SK-N-SH (cell line): ENCODE data around the gene DEXI. TPM values are rescaled to one million over a fixed set of nuclear protein-coding genes. Genes with fewer than 3 reads are reported as not detected.
"Not testable (repeated sequence)": the region's sequence is repeated elsewhere in the genome, so short reads cannot be mapped to it uniquely, and the experiment has no call there.

Experiments
- CTCF ChIA-PET: fragments of 300-600, 350-600 bp; formaldehyde crosslinking; extraction: SDS; loops from one replicate; lab custom pipeline; 2021; lab: Yijun Ruan, JAX
- POLR2A ChIA-PET: fragments of 350-600 bp; sonication (Branson Sonifier 250); formaldehyde crosslinking; extraction: SDS; loops from one replicate; lab custom pipeline; 2020; ENCODE audit warnings: antibody characterized with exemption, inconsistent platforms; lab: Yijun Ruan, JAX
- DNase-seq: peaks from one replicate; pipeline ENCODE4 v3.0.0; 2012
- H2AFZ ChIP-seq: fragments of 200-600 bp; sonication (generic); 2 replicates; pipeline ENCODE4 v1.8.1; 2016; ENCODE audit warnings: antibody characterized with exemption, mild to moderate bottlenecking, low read depth
- H3F3A ChIP-seq: fragments of 200-600 bp; sonication (generic); replicated peaks from 2 replicates; pipeline ENCODE3; 2016; ENCODE audit warnings: antibody characterized with exemption, mild to moderate bottlenecking; ENCODE audit not compliant: insufficient read depth
- H3K27ac ChIP-seq, 2 experiments: fragments of 200-500 bp in 1 of 2; fragments of 200-600 bp in 1 of 2; sonication (Bioruptor generic) in 1 of 2; sonication (generic), shearing (Covaris generic) in 1 of 2; 2 replicates each; pipeline versions ENCODE4 v1.5.1 to v1.6.1; 2014 to 2016; ENCODE audit warnings: low read depth in 2 of 2, inconsistent platforms in 1 of 2, low read length in 1 of 2, mild to moderate bottlenecking in 1 of 2, mixed read lengths in 1 of 2
- H3K27me3 ChIP-seq: fragments of 200-600 bp; sonication (generic), shearing (Covaris generic); 2 replicates; pipeline ENCODE4 v1.6.1; 2016; ENCODE audit warnings: mixed run types; ENCODE audit not compliant: insufficient read depth
- H3K36me3 ChIP-seq, 2 experiments: fragments of 200-500 bp in 1 of 2; fragments of 200-600 bp in 1 of 2; sonication (Bioruptor generic) in 1 of 2; sonication (generic) in 1 of 2; replicated peaks in 1 of 2; 2 replicates each; pipeline versions ENCODE3 to v1.5.1; 2014 to 2016; ENCODE audit warnings: low read length in 1 of 2, mild to moderate bottlenecking in 1 of 2; ENCODE audit not compliant: insufficient read depth in 2 of 2, control insufficient read depth in 1 of 2
- H3K4me1 ChIP-seq, 2 experiments: fragments of 200-500 bp in 1 of 2; fragments of 200-600 bp in 1 of 2; sonication (Bioruptor generic) in 1 of 2; sonication (generic), shearing (Covaris generic) in 1 of 2; 2 replicates each; pipeline versions ENCODE4 v1.5.1 to v1.6.1; 2014 to 2016; ENCODE audit warnings: low read depth in 1 of 2, low read length in 1 of 2, mixed run types in 1 of 2; ENCODE audit not compliant: insufficient read depth in 2 of 2, control insufficient read depth in 1 of 2
- H3K4me2 ChIP-seq: fragments of 200-600 bp; sonication (generic), shearing (Covaris generic); 2 replicates; pipeline ENCODE4 v1.6.1; 2017; ENCODE audit warnings: mixed run types
- H3K4me3 ChIP-seq, 2 experiments: fragments of 200-500 bp in 1 of 2; fragments of 200-600 bp in 1 of 2; sonication (Bioruptor generic) in 1 of 2; sonication (generic), shearing (Covaris generic) in 1 of 2; 2 replicates each; pipeline versions ENCODE4 v1.5.1 to v1.8.1; 2014 to 2016; ENCODE audit warnings: low read depth in 2 of 2, inconsistent platforms in 1 of 2, low read length in 1 of 2, mild to moderate bottlenecking in 1 of 2, mixed read lengths in 1 of 2, moderate library complexity in 1 of 2
- H3K79me2 ChIP-seq: fragments of 200-600 bp; sonication (generic); 2 replicates; pipeline ENCODE4 v1.8.1; 2017; ENCODE audit warnings: mild to moderate bottlenecking; ENCODE audit not compliant: insufficient read depth
- H3K9ac ChIP-seq: fragments of 200-600 bp; sonication (generic); 2 replicates; pipeline ENCODE4 v1.6.1; 2017; ENCODE audit warnings: mixed run types
- H3K9me2 ChIP-seq: fragments of 200-600 bp; sonication (generic); 2 replicates; pipeline ENCODE4 v1.6.1; 2017; ENCODE audit warnings: mixed run types
- H3K9me3 ChIP-seq: fragments of 200-600 bp; sonication (generic); 2 replicates; pipeline ENCODE4 v1.6.1; 2017; ENCODE audit warnings: mixed run types, mild to moderate bottlenecking, moderate library complexity
- H4K20me1 ChIP-seq: fragments of 200-600 bp; sonication (generic); 2 replicates; pipeline ENCODE4 v1.6.1; 2017; ENCODE audit warnings: mild to moderate bottlenecking, mixed run types; ENCODE audit not compliant: insufficient read depth
- FOXM1 ChIP-seq: IDR thresholded peaks from 2 replicates; pipeline ENCODE4 v1.4.0; 2012; ENCODE audit warnings: low read depth, mild to moderate bottlenecking
- GATA2 ChIP-seq: sonication (generic); formaldehyde crosslinking; IDR thresholded peaks from 2 replicates; pipeline ENCODE4 v1.5.0; 2020; ENCODE audit warnings: mild to moderate bottlenecking, missing genetic modification reagents
- JUND ChIP-seq: IDR thresholded peaks from 2 replicates; pipeline ENCODE4 v1.4.0; 2012
- MEF2A ChIP-seq: IDR thresholded peaks from 2 replicates; pipeline ENCODE4 v1.4.0; 2012; ENCODE audit warnings: low read depth, borderline replicate concordance
- NFIC ChIP-seq: IDR thresholded peaks from 2 replicates; pipeline ENCODE4 v1.4.0; 2012; ENCODE audit warnings: borderline replicate concordance
- NRF1 ChIP-seq: IDR thresholded peaks from 2 replicates; pipeline ENCODE4 v1.6.1; 2012; ENCODE audit warnings: low read depth, mild to moderate bottlenecking, low read length
- RAD21 ChIP-seq: IDR thresholded peaks from 2 replicates; pipeline ENCODE4 v1.6.1; 2012; ENCODE audit warnings: mild to moderate bottlenecking, low read length
- RCOR1 ChIP-seq: fragments of 150-350 bp; IDR thresholded peaks from 2 replicates; pipeline ENCODE4 v1.6.1; 2017; ENCODE audit warnings: antibody characterized with exemption, low read length
- RFX5 ChIP-seq: IDR thresholded peaks from 2 replicates; pipeline ENCODE4 v1.6.1; 2012; ENCODE audit warnings: mild to moderate bottlenecking, improper control_type of control experiment, low read length
- WGBS: methylation state at CpG from one replicate; pipeline ENCODE4 v1.1.6; 2017; ENCODE audit warnings: low lambda C conversion rate; 5-methylcytosine and 5-hydroxymethylcytosine counted together
- polyA plus RNA-seq, 3 experiments: library from polyadenylated mRNA; depleted of rRNA; stranded (reverse); fragments of >200 nt; gene quantifications; 2 replicates each; pipeline ENCODE4 v1.2.3, GENCODE V29; 2012
- TF ChIP-seq, protein P1 (sequence below): fragments of 150-350 bp; IDR thresholded peaks from 2 replicates; pipeline ENCODE4 v1.6.1; 2017; ENCODE audit warnings: antibody characterized with exemption, low read length, low read depth, borderline replicate concordance
- TF ChIP-seq, protein P2 (sequence below): IDR thresholded peaks from 2 replicates; pipeline ENCODE4 v1.6.1; 2012; ENCODE audit warnings: mild to moderate bottlenecking, low read depth, low read length, moderate library complexity
- TF ChIP-seq, protein P3 (sequence below): fragments of 150-350 bp; IDR thresholded peaks from 2 replicates; pipeline ENCODE4 v1.6.1; 2016; ENCODE audit warnings: mild to moderate bottlenecking, low read depth, low read length

The DEXI gene
- polyA plus RNA-seq, 1 of the 3 experiments (the other 2 are of a cell fraction): 55.5 TPM

DNA sequence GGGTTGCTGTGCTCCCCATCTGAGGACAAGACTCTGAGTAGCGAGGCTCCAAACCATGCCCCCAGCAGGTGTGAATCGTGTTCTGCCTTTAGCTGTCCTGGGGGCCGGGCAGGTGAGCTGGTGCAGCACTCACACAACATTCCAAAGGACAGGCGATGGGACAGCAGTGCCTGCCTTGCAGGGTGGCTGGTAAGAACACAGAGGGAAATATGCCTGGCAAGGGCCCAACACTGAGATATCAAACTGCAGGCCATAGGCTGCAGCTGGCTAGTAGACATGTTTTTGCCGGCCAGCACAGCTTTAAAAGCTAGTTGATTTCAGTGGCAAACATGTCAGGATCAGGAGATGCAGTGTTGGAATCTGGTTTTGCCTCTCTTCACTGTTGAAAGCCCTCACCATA lies 25.7 kb upstream of the DEXI start:
- Histone ChIP-seq H3K4me2 (no peak overlapping the region), H3K4me1 (peaks cover 5 to 22% of the 10 kb centered on the region in 2 experiments; a peak in 3 of 4 replicates), H3K4me3 (no peak overlapping the region), H3K9me2 (no peaks in the 10 kb centered on the region), H2AFZ (no peak overlapping the region), H3K36me3 (peaks cover 6 to 29% of the 10 kb centered on the region in 2 experiments), H3K27me3 (no peaks in the 10 kb centered on the region), H3K79me2 (no peaks in the 10 kb centered on the region), H3K9me3 (no peaks in the 10 kb centered on the region), H3K9ac (no peak overlapping the region), H3K27ac (no peak overlapping the region), H3F3A (peaks cover 12% of the 10 kb centered on the region), H4K20me1 (no peaks in the 10 kb centered on the region)
- no peak for DNase-seq
- CTCF ChIA-PET: interaction anchor here (1.1 to 12.7 kb wide), 5 partner anchors 18 to 428 kb away, joined by 4 to 318 read pairs (median 6); partner anchors contain the start of genes CLEC16A and SOCS1
- WGBS: 65% methylated on average over 5 of the region's 5 CpGs
- POLR2A ChIA-PET: interaction anchor here (0.7 to 1.0 kb wide), 2 partner anchors 288 to 371 kb away, joined by 3 read pairs; partner anchors contain the start of gene SOCS1
- TF ChIP-seq NFIC (no peak), JUND (no peak), MEF2A (no peak), RCOR1 (no peak), FOXM1 (no peak), NRF1 (no peak), GATA2 (CRISPR knock-in tag) (no peak), RAD21 (no peak), RFX5 (no peak)
- TF ChIP-seq, protein P1, sequence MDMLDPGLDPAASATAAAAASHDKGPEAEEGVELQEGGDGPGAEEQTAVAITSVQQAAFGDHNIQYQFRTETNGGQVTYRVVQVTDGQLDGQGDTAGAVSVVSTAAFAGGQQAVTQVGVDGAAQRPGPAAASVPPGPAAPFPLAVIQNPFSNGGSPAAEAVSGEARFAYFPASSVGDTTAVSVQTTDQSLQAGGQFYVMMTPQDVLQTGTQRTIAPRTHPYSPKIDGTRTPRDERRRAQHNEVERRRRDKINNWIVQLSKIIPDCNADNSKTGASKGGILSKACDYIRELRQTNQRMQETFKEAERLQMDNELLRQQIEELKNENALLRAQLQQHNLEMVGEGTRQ: no peak
- TF ChIP-seq, protein P2, sequence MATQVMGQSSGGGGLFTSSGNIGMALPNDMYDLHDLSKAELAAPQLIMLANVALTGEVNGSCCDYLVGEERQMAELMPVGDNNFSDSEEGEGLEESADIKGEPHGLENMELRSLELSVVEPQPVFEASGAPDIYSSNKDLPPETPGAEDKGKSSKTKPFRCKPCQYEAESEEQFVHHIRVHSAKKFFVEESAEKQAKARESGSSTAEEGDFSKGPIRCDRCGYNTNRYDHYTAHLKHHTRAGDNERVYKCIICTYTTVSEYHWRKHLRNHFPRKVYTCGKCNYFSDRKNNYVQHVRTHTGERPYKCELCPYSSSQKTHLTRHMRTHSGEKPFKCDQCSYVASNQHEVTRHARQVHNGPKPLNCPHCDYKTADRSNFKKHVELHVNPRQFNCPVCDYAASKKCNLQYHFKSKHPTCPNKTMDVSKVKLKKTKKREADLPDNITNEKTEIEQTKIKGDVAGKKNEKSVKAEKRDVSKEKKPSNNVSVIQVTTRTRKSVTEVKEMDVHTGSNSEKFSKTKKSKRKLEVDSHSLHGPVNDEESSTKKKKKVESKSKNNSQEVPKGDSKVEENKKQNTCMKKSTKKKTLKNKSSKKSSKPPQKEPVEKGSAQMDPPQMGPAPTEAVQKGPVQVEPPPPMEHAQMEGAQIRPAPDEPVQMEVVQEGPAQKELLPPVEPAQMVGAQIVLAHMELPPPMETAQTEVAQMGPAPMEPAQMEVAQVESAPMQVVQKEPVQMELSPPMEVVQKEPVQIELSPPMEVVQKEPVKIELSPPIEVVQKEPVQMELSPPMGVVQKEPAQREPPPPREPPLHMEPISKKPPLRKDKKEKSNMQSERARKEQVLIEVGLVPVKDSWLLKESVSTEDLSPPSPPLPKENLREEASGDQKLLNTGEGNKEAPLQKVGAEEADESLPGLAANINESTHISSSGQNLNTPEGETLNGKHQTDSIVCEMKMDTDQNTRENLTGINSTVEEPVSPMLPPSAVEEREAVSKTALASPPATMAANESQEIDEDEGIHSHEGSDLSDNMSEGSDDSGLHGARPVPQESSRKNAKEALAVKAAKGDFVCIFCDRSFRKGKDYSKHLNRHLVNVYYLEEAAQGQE: no peak
- TF ChIP-seq, protein P3, sequence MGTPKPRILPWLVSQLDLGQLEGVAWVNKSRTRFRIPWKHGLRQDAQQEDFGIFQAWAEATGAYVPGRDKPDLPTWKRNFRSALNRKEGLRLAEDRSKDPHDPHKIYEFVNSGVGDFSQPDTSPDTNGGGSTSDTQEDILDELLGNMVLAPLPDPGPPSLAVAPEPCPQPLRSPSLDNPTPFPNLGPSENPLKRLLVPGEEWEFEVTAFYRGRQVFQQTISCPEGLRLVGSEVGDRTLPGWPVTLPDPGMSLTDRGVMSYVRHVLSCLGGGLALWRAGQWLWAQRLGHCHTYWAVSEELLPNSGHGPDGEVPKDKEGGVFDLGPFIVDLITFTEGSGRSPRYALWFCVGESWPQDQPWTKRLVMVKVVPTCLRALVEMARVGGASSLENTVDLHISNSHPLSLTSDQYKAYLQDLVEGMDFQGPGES: no peak

DNA sequence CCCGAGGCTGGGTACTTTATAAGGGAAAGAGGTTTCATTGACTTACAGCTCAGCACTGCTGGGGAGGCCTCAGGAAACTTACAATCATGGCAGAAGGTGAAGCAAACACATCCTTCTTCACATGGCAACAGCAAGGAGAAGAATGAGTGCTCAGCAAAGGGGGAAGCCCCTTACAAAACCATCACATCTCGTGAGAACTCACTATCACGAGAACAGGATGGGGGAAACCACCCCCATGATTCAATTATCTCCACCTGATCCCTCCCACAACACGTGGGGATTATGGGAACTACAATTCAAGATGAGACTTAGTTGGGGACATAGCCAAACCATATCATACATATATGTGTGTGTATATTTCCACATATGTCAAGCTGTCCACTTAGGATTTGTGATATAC lies 24.3 kb upstream of the DEXI start:
- H3K4me2 ChIP-seq, POLR2A ChIA-PET, H3K27me3 ChIP-seq, H3K9me2 ChIP-seq, H3K9me3 ChIP-seq, DNase-seq, H4K20me1 ChIP-seq, H3K4me3 ChIP-seq, H3K27ac ChIP-seq, H3K9ac ChIP-seq, H3K79me2 ChIP-seq, H2AFZ ChIP-seq: not testable (repeated sequence)
- Histone ChIP-seq H3K4me1 (peaks cover 7 to 14% of the 10 kb centered on the region in 2 experiments), H3F3A (peaks cover 16% of the 10 kb centered on the region), H3K36me3 (peaks cover 9 to 28% of the 10 kb centered on the region in 2 experiments)
- CTCF ChIA-PET: interaction anchor here (1.7 to 12.7 kb wide), 4 partner anchors 8 to 318 kb away, joined by 3 to 318 read pairs (median 126); partner anchors contain the start of genes CLEC16A and SOCS1
- WGBS: 88% methylated on average over 4 of the region's 4 CpGs
